ENCODE results near the gene MAT1A. TPM values are rescaled to one million over a fixed set of nuclear protein-coding genes. Genes with fewer than 3 reads are reported as not detected.

The MAT1A gene
- total and polyA plus RNA-seq, 2 of the 13 experiments (the other 11 are each of a cell fraction or from before 2014, with no cell fraction given) = 57.1 to 76.9 TPM

GRCh38 chr10:80281784-80282765 lies 7.4 kb downstream of the MAT1A start (continued):
- TF ChIP-seq, protein P1, sequence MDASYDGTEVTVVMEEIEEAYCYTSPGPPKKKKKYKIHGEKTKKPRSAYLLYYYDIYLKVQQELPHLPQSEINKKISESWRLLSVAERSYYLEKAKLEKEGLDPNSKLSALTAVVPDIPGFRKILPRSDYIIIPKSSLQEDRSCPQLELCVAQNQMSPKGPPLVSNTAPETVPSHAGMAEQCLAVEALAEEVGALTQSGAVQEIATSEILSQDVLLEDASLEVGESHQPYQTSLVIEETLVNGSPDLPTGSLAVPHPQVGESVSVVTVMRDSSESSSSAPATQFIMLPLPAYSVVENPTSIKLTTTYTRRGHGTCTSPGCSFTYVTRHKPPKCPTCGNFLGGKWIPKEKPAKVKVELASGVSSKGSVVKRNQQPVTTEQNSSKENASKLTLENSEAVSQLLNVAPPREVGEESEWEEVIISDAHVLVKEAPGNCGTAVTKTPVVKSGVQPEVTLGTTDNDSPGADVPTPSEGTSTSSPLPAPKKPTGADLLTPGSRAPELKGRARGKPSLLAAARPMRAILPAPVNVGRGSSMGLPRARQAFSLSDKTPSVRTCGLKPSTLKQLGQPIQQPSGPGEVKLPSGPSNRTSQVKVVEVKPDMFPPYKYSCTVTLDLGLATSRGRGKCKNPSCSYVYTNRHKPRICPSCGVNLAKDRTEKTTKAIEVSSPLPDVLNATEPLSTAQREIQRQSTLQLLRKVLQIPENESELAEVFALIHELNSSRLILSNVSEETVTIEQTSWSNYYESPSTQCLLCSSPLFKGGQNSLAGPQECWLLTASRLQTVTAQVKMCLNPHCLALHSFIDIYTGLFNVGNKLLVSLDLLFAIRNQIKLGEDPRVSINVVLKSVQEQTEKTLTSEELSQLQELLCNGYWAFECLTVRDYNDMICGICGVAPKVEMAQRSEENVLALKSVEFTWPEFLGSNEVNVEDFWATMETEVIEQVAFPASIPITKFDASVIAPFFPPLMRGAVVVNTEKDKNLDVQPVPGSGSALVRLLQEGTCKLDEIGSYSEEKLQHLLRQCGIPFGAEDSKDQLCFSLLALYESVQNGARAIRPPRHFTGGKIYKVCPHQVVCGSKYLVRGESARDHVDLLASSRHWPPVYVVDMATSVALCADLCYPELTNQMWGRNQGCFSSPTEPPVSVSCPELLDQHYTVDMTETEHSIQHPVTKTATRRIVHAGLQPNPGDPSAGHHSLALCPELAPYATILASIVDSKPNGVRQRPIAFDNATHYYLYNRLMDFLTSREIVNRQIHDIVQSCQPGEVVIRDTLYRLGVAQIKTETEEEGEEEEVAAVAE (CRISPR knock-in tag; IDR thresholded peaks at IDR 0.05; ENCODE audit: borderline replicate concordance) = peak; percentile 69
- peak; percentile 93 for TF ChIP-seq ONECUT2 (CRISPR knock-in tag; IDR thresholded peaks at IDR 0.05)
- TF ChIP-seq, protein P2, sequence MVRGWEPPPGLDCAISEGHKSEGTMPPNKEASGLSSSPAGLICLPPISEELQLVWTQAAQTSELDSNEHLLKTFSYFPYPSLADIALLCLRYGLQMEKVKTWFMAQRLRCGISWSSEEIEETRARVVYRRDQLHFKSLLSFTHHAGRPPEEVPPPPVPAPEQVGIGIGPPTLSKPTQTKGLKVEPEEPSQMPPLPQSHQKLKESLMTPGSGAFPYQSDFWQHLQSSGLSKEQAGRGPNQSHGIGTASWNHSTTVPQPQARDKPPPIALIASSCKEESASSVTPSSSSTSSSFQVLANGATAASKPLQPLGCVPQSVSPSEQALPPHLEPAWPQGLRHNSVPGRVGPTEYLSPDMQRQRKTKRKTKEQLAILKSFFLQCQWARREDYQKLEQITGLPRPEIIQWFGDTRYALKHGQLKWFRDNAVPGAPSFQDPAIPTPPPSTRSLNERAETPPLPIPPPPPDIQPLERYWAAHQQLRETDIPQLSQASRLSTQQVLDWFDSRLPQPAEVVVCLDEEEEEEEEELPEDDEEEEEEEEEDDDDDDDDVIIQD (CRISPR knock-in tag; IDR thresholded peaks at IDR 0.05; ENCODE audit: low read depth) = 0 out of 2 replicates have a peak, but pooled peaks have one; percentile 53
- peak; percentile 85 for TF ChIP-seq ZNF331 (CRISPR knock-in tag; IDR thresholded peaks at IDR 0.05)
- no peak for TF ChIP-seq ZNF512B (CRISPR knock-in tag; IDR thresholded peaks at IDR 0.05; ENCODE audit: borderline replicate concordance)
- peak; percentile 94 for TF ChIP-seq PHF21A (CRISPR knock-in tag; IDR thresholded peaks at IDR 0.05)
- TF ChIP-seq ZNF205 (CRISPR knock-in tag; IDR thresholded peaks at IDR 0.05) = peak; percentile 74
- peak; percentile 78; the same call in 1 of the 2 replicates for TF ChIP-seq ATF2 (CRISPR knock-in tag; IDR thresholded peaks at IDR 0.05)
- TF ChIP-seq NCOR1 (IDR thresholded peaks at IDR 0.05; ENCODE audit: borderline replicate concordance, low read length) = peak; percentile 95
- TF ChIP-seq RARG (CRISPR knock-in tag; IDR thresholded peaks at IDR 0.05; ENCODE audit: low read depth) = no peak
- peak; percentile 95 for TF ChIP-seq RXRB (CRISPR knock-in tag; IDR thresholded peaks at IDR 0.05; ENCODE audit: borderline replicate concordance)
- 0 out of 2 replicates have a peak, but pooled peaks have one; percentile 24 for TF ChIP-seq NFKBIZ (CRISPR knock-in tag; IDR thresholded peaks at IDR 0.05)
- peak; percentile 74; the same call in 1 of the 2 replicates for TF ChIP-seq HNF1B (CRISPR knock-in tag; IDR thresholded peaks at IDR 0.05)
- TF ChIP-seq FOXA3 (CRISPR knock-in tag; IDR thresholded peaks at IDR 0.05) = peak; percentile 77
- TF ChIP-seq MEIS2 (CRISPR knock-in tag; IDR thresholded peaks at IDR 0.05) = peak; percentile 62; the same call in 1 of the 2 replicates
- TF ChIP-seq RFXAP (CRISPR knock-in tag; IDR thresholded peaks at IDR 0.05; ENCODE audit: borderline replicate concordance) = peak; percentile 45; the same call in 1 of the 2 replicates

All from HepG2 (cell line).